C4-2B (cell line): Measurements from ENCODE around the gene CIB1.

Source experiments
- H3K27ac ChIP-seq: fragments of 450-650 bp; 2 replicates; pipeline ENCODE4 v1.5.1; 2017
- CTCF ChIP-seq: fragments of 450-650 bp; conservative IDR thresholded peaks from 2 replicates; pipeline ENCODE4 v1.5.1; 2017; ENCODE audit warnings: mild to moderate bottlenecking
- ZFX ChIP-seq: fragments of 450-650 bp; IDR thresholded peaks from 2 replicates; pipeline ENCODE4 v1.6.1; 2017

CIB1 gene

GRCh38 chr15:90221246-90221900, 12.4 kb downstream of the CIB1 start:
- peak overlapping the region; percentile 26 for H3K27ac ChIP-seq
- TF ChIP-seq CTCF = peak; percentile 83
- TF ChIP-seq ZFX = no peak

GRCh38 chr15:90219421-90220141, 14.2 kb downstream of the CIB1 start:
- H3K27ac ChIP-seq = no peak overlapping the region
- TF ChIP-seq ZFX = no peak
- TF ChIP-seq CTCF = peak; percentile 88

DNA sequence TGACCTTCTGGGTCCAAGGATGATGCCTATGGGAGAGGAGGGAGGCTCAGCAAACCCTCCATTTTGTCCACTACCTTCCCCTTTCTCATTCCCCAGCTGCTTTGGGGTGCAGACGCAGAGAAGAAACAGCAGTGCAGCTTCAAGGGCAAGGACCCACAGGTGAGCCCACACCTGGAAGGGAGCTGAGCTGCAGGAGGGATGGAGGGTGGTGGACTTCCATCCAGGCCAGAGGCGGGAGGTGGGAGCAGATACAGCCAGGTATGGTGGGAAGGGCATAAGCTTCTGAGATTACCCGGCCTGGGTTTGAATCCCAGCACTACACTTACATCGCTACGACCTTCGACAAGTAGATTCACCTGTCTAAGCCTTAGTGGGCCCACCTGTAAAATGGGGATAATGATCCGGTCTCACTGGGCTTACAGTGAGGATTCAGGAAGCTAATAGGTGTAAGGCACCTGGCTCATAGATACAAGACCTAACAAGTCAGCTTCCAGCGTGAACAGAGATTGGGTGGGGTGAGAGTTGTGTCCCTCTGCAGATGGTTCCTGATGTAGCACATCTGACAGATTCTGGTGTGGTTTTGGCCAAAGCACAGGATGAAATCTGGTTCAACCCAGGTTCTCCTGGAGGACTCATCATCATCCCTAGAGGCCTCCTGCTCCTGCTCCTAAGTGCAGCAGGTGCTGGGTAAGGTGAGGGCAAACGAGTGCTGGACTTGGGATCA, 15.9 kb downstream of the CIB1 start:
- TF ChIP-seq ZFX = no peak
- TF ChIP-seq CTCF = no peak
- H3K27ac ChIP-seq = no peak overlapping the region

DNA sequence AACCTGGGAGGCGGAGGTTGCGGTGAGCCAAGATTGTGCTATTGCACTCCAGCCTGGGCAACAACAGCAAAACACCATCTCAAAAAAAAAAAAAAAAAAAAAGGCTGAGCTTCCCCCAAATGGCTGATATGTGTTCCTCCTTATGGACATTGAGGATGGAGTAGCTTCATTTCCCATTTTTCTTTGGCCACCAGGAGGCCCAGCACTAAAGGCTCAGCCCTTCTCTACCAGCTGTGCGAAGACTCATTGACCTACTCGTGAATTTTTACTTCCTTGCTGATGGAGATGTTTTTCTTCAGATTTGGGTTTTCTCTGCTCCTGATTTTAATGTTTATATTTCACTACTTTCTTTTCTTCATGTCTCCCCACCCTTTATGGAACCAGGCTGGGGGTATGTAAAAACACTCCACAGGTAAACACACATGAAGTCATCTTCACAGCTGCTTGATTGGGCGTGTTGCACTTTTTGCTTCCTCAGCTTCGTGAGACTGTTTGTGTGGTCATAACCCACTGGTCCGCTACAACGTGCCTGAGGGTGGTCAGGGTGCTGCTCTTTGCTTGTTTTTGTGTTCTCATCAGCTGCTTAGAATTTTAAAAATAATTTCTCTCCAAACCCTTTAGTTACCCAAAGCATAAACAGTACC, 19.1 kb downstream of the CIB1 start:
- no peak overlapping the region for H3K27ac ChIP-seq
- TF ChIP-seq ZFX (no peak), CTCF (no peak; the same call in 1 of the 2 replicates)

GRCh38 chr15:90213818-90214204, 19.9 kb downstream of the CIB1 start:
- TF ChIP-seq CTCF (no peak), ZFX (no peak)
- H3K27ac ChIP-seq = peak overlapping the region; percentile 40

DNA sequence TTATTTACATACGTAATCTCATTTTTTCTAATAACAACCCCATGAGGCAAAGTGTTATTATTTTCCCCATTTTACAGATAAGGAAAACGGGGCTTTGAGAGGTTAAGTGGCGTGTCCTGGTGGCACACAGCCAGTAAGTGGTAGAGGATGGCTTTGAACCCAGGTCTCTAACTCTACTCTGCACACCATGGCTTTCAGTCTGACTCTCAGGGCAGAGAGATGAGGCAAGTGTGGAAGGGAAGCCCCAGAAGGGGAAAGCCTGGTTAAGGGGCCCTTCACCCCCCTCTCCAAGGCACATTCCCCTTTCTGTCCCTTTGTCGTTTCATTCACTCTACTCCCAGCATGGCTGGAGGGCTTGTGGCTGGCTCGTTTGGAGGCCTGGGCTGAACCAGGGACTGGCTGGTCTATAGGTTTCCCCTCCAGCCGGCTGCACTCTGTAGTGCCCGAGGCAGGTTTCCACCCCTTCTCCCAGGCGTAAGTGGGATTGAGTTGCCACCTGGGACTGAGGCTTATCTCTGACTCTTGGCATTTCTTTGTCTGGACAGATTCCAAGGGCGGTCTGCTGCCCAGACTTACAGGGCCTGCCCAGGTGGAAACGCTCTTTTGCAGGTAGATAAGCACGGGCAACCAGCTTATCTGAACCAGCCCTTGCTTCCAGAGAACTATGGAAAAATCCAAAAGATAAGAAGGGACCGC, 20.5 kb downstream of the CIB1 start:
- TF ChIP-seq CTCF (no peak), ZFX (no peak)
- peak overlapping the region; percentile 40 for H3K27ac ChIP-seq
